ENCODE measurements around the gene ZC3H13.

Gene ZC3H13

DNA sequence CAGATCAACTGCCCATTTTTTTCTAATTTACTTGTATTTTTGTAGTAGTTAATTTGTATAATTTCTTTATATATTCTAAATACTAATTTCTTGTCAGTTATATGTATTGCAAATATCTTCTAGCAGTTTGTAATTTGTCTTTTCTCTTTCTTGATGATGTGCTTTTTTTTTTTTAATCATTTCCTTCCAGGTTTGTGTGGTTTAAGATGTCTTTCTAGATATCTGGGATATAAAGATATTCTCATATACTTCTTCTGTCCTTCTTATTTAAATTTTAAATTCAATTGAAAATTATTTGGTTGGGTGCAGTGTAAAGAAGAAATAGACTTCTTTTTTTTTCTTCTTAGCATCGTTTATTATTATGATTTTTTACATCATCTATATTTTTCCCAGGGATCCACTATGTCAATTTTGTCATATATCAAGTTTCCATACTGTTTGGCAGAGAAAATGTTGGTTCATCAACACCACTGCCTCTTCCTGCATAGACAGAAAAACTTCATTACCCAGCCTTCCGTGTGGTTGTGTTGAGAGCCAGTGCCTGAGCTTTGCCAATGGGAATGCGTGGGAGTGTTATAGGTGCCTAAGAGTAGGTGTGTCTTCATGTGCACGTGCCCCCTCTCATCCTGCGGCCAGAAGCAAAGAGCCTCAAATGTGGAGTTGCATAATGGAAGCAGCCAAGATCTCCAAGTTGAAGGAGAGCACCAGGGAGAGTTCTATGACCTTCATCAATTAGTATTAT lies 36.4 kb upstream of the ZC3H13 start:
- Histone ChIP-seq H3K4me2 (ENCODE audit: low read depth, low read length) (no peak overlapping the region), H3K79me2 (ENCODE audit: low read length) (no peaks in the 10 kb centered on the region), H3K9ac (ENCODE audit: low read length) (no peak overlapping the region), H3F3A (ENCODE audit: insufficient read depth, low read length) (no peaks in the 10 kb centered on the region), H3K4me3 (ENCODE audit: low read length) (no peak overlapping the region), H3K27me3 (replicated peaks; ENCODE audit: insufficient read depth, low read length) (no peaks in the 10 kb centered on the region), H4K20me1 (ENCODE audit: insufficient read depth, low read length) (no peaks in the 10 kb centered on the region), H3K4me1 (ENCODE audit: low read length) (no peaks in the 10 kb centered on the region), H3K27ac (ENCODE audit: low read length) (no peak overlapping the region), H3K36me3 (replicated peaks; ENCODE audit: insufficient read depth, low read length) (no peaks in the 10 kb centered on the region), H3K9me2 (replicated peaks; ENCODE audit: insufficient read depth, low read length) (no peaks in the 10 kb centered on the region), H3K9me3 (replicated peaks; ENCODE audit: insufficient read depth, low read length) (no peaks in the 10 kb centered on the region), H2AFZ (ENCODE audit: low read length) (no peak overlapping the region)
- no peak for DNase-seq
- TF ChIP-seq CTCF (IDR thresholded peaks at IDR 0.05; ENCODE audit: low read length) (no peak), EZH2 (optimal IDR thresholded peaks at IDR 0.05; ENCODE audit: low read depth, low read length) (no peak), EZH2phosphoT487 (IDR thresholded peaks at IDR 0.05; ENCODE audit: low read length) (no peak)

GRCh38 chr13:46087481-46087880 lies 34.9 kb upstream of the ZC3H13 start:
- no peaks in the 10 kb centered on the region for H3K9me3 ChIP-seq (replicated peaks; ENCODE audit: insufficient read depth, low read length)
- no peaks in the 10 kb centered on the region for H3K9me2 ChIP-seq (replicated peaks; ENCODE audit: insufficient read depth, low read length)
- TF ChIP-seq EZH2phosphoT487 (IDR thresholded peaks at IDR 0.05; ENCODE audit: low read length) (no peak), EZH2 (optimal IDR thresholded peaks at IDR 0.05; ENCODE audit: low read depth, low read length) (no peak), CTCF (IDR thresholded peaks at IDR 0.05; ENCODE audit: low read length) (no peak)
- no peaks in the 10 kb centered on the region for H3K36me3 ChIP-seq (replicated peaks; ENCODE audit: insufficient read depth, low read length)
- H3K27me3 ChIP-seq (replicated peaks; ENCODE audit: insufficient read depth, low read length) = no peaks in the 10 kb centered on the region
- no peak overlapping the region for H3K4me2 ChIP-seq (ENCODE audit: low read depth, low read length)
- H3K4me3 ChIP-seq (ENCODE audit: low read length) = no peak overlapping the region
- no peak overlapping the region for H3K9ac ChIP-seq (ENCODE audit: low read length)
- no peak overlapping the region for H2AFZ ChIP-seq (ENCODE audit: low read length)
- H3K79me2 ChIP-seq (ENCODE audit: low read length) = no peaks in the 10 kb centered on the region
- H3K27ac ChIP-seq (ENCODE audit: low read length) = no peak overlapping the region
- no peaks in the 10 kb centered on the region for H3F3A ChIP-seq (ENCODE audit: insufficient read depth, low read length)
- no peaks in the 10 kb centered on the region for H3K4me1 ChIP-seq (ENCODE audit: low read length)
- no peaks in the 10 kb centered on the region for H4K20me1 ChIP-seq (ENCODE audit: insufficient read depth, low read length)
- DNase-seq = no peak

DNA sequence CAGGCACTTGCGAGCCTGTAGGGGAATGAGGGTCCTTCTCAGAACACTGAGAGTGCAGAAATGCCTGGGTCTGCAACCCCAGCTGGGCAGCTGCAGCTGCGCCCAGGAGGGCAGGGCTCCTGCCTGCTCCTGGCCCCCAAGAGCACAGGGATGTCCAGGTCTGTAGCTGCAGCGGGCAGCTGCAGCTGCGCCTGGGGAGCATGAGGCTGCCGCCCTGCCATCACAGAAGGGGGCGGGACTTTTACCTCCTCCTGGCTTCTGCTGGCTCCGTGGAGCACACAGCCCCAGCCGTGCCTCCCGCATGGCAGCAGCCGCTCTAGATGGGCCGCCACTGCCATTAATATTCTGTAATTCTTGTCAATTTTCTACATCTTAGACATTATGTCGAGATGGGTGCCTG lies 34.4 kb upstream of the ZC3H13 start:
- no peaks in the 10 kb centered on the region for H3K79me2 ChIP-seq (ENCODE audit: low read length)
- H3K9me2 ChIP-seq (replicated peaks; ENCODE audit: insufficient read depth, low read length) = no peaks in the 10 kb centered on the region
- no peak overlapping the region for H2AFZ ChIP-seq (ENCODE audit: low read length)
- no peak overlapping the region for H3K27ac ChIP-seq (ENCODE audit: low read length)
- H3K9me3 ChIP-seq (replicated peaks; ENCODE audit: insufficient read depth, low read length) = no peaks in the 10 kb centered on the region
- H4K20me1 ChIP-seq (ENCODE audit: insufficient read depth, low read length) = no peaks in the 10 kb centered on the region
- H3F3A ChIP-seq (ENCODE audit: insufficient read depth, low read length) = no peaks in the 10 kb centered on the region
- H3K27me3 ChIP-seq (replicated peaks; ENCODE audit: insufficient read depth, low read length) = no peaks in the 10 kb centered on the region
- H3K4me3 ChIP-seq (ENCODE audit: low read length) = no peak overlapping the region
- no peaks in the 10 kb centered on the region for H3K36me3 ChIP-seq (replicated peaks; ENCODE audit: insufficient read depth, low read length)
- no peak overlapping the region for H3K9ac ChIP-seq (ENCODE audit: low read length)
- H3K4me1 ChIP-seq (ENCODE audit: low read length) = no peaks in the 10 kb centered on the region
- TF ChIP-seq EZH2phosphoT487 (IDR thresholded peaks at IDR 0.05; ENCODE audit: low read length) = no peak
- TF ChIP-seq CTCF (IDR thresholded peaks at IDR 0.05; ENCODE audit: low read length) = no peak
- TF ChIP-seq EZH2 (optimal IDR thresholded peaks at IDR 0.05; ENCODE audit: low read depth, low read length) = no peak
- no peak overlapping the region for H3K4me2 ChIP-seq (ENCODE audit: low read depth, low read length)
- DNase-seq = no peak
